SU-DHL-6 (cell line): ENCODE measurements around the gene LRIG3.

Source experiments
- H2AFZ ChIP-seq: fragments of 200-600 bp; sonication (generic); 2 replicates; pipeline ENCODE4 v1.6.1; 2014; ENCODE audit warnings: low read depth, mild to moderate bottlenecking, moderate library complexity, mixed read lengths, antibody characterized with exemption, low read length; ENCODE audit not compliant: severe bottlenecking
- H3F3A ChIP-seq: fragments of 200-600 bp; shearing (Covaris generic); 2 replicates; pipeline ENCODE4 v1.6.0; 2016; ENCODE audit warnings: antibody characterized with exemption, mild to moderate bottlenecking; ENCODE audit not compliant: insufficient read depth
- H3K27ac ChIP-seq: fragments of 200-600 bp; sonication (generic); 2 replicates; pipeline ENCODE4 v1.5.1; 2016; ENCODE audit warnings: low read depth, mild to moderate bottlenecking, low read length, moderate library complexity, mixed read lengths
- H3K27me3 ChIP-seq: fragments of 200-600 bp; sonication (generic), shearing (Covaris generic); 2 replicates; pipeline ENCODE4 v1.6.0; 2014; ENCODE audit warnings: mild to moderate bottlenecking, low read length
- H3K36me3 ChIP-seq: fragments of 200-600 bp; sonication (generic); 2 replicates; pipeline ENCODE4 v1.6.1; 2014; ENCODE audit warnings: mild to moderate bottlenecking, low read length, mixed read lengths
- H3K4me2 ChIP-seq: fragments of 300-600, 200-600 bp; shearing (Covaris generic), sonication (generic); 2 replicates; pipeline ENCODE4 v1.6.0; 2014; ENCODE audit warnings: low read length, low read depth, mild to moderate bottlenecking; ENCODE audit not compliant: poor library complexity, severe bottlenecking
- H3K4me3 ChIP-seq: fragments of 200-600 bp; sonication (generic); 2 replicates; pipeline ENCODE4 v1.5.1; 2014; ENCODE audit warnings: antibody characterized with exemption, low read length, mild to moderate bottlenecking, mixed read lengths; ENCODE audit not compliant: insufficient read depth, poor library complexity, severe bottlenecking
- H3K79me2 ChIP-seq: fragments of 200-600 bp; sonication (generic); 2 replicates; pipeline ENCODE4 v1.6.1; 2014; ENCODE audit warnings: mild to moderate bottlenecking, low read length, moderate library complexity; ENCODE audit not compliant: insufficient read depth
- H3K9ac ChIP-seq: fragments of 200-600 bp; sonication (generic); 2 replicates; pipeline ENCODE4 v1.7.0; 2014; ENCODE audit warnings: mild to moderate bottlenecking, low read length
- H3K9me2 ChIP-seq: fragments of 200-600 bp; sonication (generic); replicated peaks from 2 replicates; pipeline ENCODE4 v1.6.1; 2014; ENCODE audit warnings: low read length; ENCODE audit not compliant: insufficient read depth
- H3K9me3 ChIP-seq: fragments of 200-600 bp; sonication (generic); 2 replicates; pipeline ENCODE4 v1.6.1; 2014; ENCODE audit warnings: low read length, mixed read lengths; ENCODE audit not compliant: insufficient read depth
- H4K20me1 ChIP-seq: fragments of 200-600 bp; sonication (generic); 2 replicates; pipeline ENCODE4 v1.6.1; 2014; ENCODE audit warnings: low read depth, mild to moderate bottlenecking, antibody characterized with exemption, low read length, moderate library complexity, mixed read lengths
- EZH2phosphoT487 ChIP-seq: fragments of 200-600 bp; sonication (generic), shearing (Covaris generic); conservative IDR thresholded peaks from 2 replicates; pipeline ENCODE4 v1.6.1; 2018; ENCODE audit warnings: mild to moderate bottlenecking, antibody characterized with exemption, low read length, moderate library complexity, mixed read lengths
- TF ChIP-seq, protein P1 (sequence below): fragments of 200-600 bp; sonication (generic); IDR thresholded peaks from one replicate; pipeline ENCODE4 v1.5.1; 2017; ENCODE audit warnings: antibody characterized with exemption, mild to moderate bottlenecking, low read length, moderate library complexity; ENCODE audit not compliant: insufficient read depth, poor library complexity, severe bottlenecking

The LRIG3 gene

DNA sequence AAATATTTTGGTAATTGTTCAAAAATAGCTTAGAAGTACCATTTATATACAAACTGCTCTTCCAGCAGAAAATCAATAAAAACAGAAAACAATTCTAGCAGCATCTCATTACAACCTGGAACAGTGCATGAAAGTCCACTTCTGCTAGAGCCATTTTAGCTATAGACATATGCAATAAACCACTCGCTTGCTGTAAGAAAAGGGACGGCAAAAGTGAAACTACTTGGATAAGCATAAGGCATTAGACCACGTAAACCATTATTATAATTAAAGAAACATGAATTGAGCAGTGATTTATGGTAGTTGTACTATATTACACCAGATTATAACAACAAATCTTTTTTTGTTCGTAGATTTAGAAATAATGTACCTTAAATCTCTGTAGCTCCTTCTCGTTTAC lies 48.7 kb downstream of the LRIG3 start:
- H4K20me1 ChIP-seq: no peaks in the 10 kb centered on the region
- no peak overlapping the region for H2AFZ ChIP-seq
- no peaks in the 10 kb centered on the region for H3K27me3 ChIP-seq
- no peaks in the 10 kb centered on the region for H3K9me3 ChIP-seq
- H3K4me3 ChIP-seq: no peak overlapping the region
- peak overlapping the region; percentile 5 for H3K4me2 ChIP-seq
- no peaks in the 10 kb centered on the region for H3K9me2 ChIP-seq
- no peaks in the 10 kb centered on the region for H3K36me3 ChIP-seq
- no peaks in the 10 kb centered on the region for H3K79me2 ChIP-seq
- no peak for TF ChIP-seq EZH2phosphoT487
- TF ChIP-seq, protein P1, sequence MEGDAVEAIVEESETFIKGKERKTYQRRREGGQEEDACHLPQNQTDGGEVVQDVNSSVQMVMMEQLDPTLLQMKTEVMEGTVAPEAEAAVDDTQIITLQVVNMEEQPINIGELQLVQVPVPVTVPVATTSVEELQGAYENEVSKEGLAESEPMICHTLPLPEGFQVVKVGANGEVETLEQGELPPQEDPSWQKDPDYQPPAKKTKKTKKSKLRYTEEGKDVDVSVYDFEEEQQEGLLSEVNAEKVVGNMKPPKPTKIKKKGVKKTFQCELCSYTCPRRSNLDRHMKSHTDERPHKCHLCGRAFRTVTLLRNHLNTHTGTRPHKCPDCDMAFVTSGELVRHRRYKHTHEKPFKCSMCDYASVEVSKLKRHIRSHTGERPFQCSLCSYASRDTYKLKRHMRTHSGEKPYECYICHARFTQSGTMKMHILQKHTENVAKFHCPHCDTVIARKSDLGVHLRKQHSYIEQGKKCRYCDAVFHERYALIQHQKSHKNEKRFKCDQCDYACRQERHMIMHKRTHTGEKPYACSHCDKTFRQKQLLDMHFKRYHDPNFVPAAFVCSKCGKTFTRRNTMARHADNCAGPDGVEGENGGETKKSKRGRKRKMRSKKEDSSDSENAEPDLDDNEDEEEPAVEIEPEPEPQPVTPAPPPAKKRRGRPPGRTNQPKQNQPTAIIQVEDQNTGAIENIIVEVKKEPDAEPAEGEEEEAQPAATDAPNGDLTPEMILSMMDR: no peak
- H3F3A ChIP-seq: no peaks in the 10 kb centered on the region
- no peak overlapping the region for H3K27ac ChIP-seq
- no peak overlapping the region for H3K9ac ChIP-seq

GRCh38 chr12:58870595-58870994 lies 49.7 kb downstream of the LRIG3 start:
- no peak overlapping the region for H3K4me2 ChIP-seq
- no peak for TF ChIP-seq EZH2phosphoT487
- TF ChIP-seq, protein P1: no peak
- H3F3A ChIP-seq: no peaks in the 10 kb centered on the region
- no peak overlapping the region for H3K4me3 ChIP-seq
- H3K79me2 ChIP-seq: no peaks in the 10 kb centered on the region
- H3K9ac ChIP-seq: no peak overlapping the region
- no peaks in the 10 kb centered on the region for H3K9me2 ChIP-seq
- no peaks in the 10 kb centered on the region for H4K20me1 ChIP-seq
- no peak overlapping the region for H3K27ac ChIP-seq
- no peaks in the 10 kb centered on the region for H3K36me3 ChIP-seq
- H3K27me3 ChIP-seq: no peaks in the 10 kb centered on the region
- no peak overlapping the region for H2AFZ ChIP-seq
- no peaks in the 10 kb centered on the region for H3K9me3 ChIP-seq

GRCh38 chr12:58860788-58861240 lies 59.5 kb downstream of the LRIG3 start:
- Histone ChIP-seq H3K9me3 (no peaks in the 10 kb centered on the region), H3K9me2 (no peaks in the 10 kb centered on the region), H3K79me2 (no peaks in the 10 kb centered on the region), H2AFZ (no peak overlapping the region), H3K27ac (no peak overlapping the region), H3K4me2 (no peak overlapping the region), H4K20me1 (no peaks in the 10 kb centered on the region), H3F3A (no peaks in the 10 kb centered on the region), H3K36me3 (no peaks in the 10 kb centered on the region), H3K27me3 (no peaks in the 10 kb centered on the region), H3K9ac (no peak overlapping the region), H3K4me3 (no peak overlapping the region)
- no peak for TF ChIP-seq EZH2phosphoT487
- TF ChIP-seq, protein P1: no peak
